SJCRH30 (cell line): ENCODE results near the gene UBE2I. TPM values are rescaled to one million over a fixed set of nuclear protein-coding genes. Genes with fewer than 3 reads are reported as not detected.
A peak's percentile ranks its signal among the peaks of the same experiment; 100 is the strongest.

Experiments used
- DNase-seq, 2 experiments: peaks; one replicate each; pipeline ENCODE4 v3.0.0-alpha.2; 2015 to 2020
- H3K27ac ChIP-seq: fragments of 250-450 bp; sonication (Bioruptor Pico); 2 replicates; pipeline ENCODE4 v1.5.1; 2020; ENCODE audit warnings: mild to moderate bottlenecking, moderate library complexity
- H3K27me3 ChIP-seq: fragments of 250-450 bp; sonication (Bioruptor Pico); 2 replicates; pipeline ENCODE4 v1.5.1; 2020; ENCODE audit warnings: mild to moderate bottlenecking, moderate library complexity
- H3K36me3 ChIP-seq: fragments of 250-450 bp; sonication (Bioruptor Pico); 2 replicates; pipeline ENCODE4 v1.5.1; 2020; ENCODE audit warnings: mild to moderate bottlenecking, moderate library complexity
- H3K4me1 ChIP-seq: fragments of 250-450 bp; sonication (Bioruptor Pico); 2 replicates; pipeline ENCODE4 v1.5.1; 2020; ENCODE audit warnings: mild to moderate bottlenecking, moderate library complexity
- H3K4me3 ChIP-seq: fragments of 250-450 bp; sonication (Bioruptor Pico); 2 replicates; pipeline ENCODE4 v1.5.1; 2020; ENCODE audit warnings: mild to moderate bottlenecking, moderate library complexity
- H3K9me3 ChIP-seq: fragments of 250-450 bp; sonication (Bioruptor Pico); replicated peaks from 2 replicates; pipeline ENCODE4 v1.5.1; 2020; ENCODE audit warnings: mild to moderate bottlenecking, moderate library complexity
- total RNA-seq: library from RNA; depleted of rRNA; stranded (reverse); fragments of >200 nt; shearing (Covaris generic); gene quantifications from 2 replicates; pipeline ENCODE4 v1.2.3, GENCODE V29; 2014

UBE2I gene
- total RNA-seq, 1 experiment from 2014 or later, result 181 TPM

DNA sequence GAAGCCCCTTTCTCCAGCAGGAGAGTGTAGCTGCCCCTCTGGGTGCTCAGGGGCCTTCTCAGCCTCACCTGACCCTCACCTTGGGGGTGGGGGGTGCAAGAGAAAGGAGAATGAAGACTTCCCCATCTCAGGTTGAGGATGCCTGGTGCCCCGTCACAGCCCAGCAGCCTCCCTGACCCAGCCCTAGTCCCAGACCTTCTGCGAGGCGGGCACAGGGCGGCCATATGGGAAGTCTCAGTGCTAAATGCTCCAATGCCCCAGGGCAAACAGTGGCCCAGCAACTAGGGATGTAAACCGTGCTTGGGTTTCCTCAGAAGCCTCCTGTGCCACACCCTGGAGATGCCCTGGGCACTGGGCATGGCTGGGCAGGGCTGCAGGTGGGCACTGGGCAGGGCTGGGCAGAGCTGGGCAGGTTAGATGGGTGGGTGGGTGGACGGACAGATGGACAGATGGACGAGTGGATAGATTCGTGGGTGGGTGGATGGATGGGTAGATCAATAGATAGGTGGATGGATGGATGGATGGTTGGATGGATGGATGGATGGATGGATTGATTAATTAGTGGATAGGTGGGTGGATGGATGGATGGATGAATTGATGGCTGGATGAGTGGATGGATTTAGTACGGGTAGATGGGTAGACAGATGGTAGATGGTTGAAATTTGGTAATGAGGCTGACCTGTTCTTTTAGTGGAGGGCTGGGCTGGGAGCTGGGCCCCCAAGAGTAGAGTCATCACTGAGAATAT lies 36.8 kb upstream of the UBE2I start:
- H3K9me3 ChIP-seq, result no peaks in the 10 kb centered on the region
- no peaks in the 10 kb centered on the region for H3K36me3 ChIP-seq
- no peak overlapping the region for H3K27ac ChIP-seq
- H3K4me3 ChIP-seq, result no peak overlapping the region
- H3K27me3 ChIP-seq, result peaks cover 32% of the 10 kb centered on the region
- no peak for DNase-seq
- H3K4me1 ChIP-seq, result peaks cover 15% of the 10 kb centered on the region

- H3K4me1 ChIP-seq, result peaks cover 24% of the 10 kb centered on the region
- no peak overlapping the region for H3K27ac ChIP-seq
- H3K36me3 ChIP-seq, result no peaks in the 10 kb centered on the region
- peak in 1 of 2 experiments; percentile 2 for DNase-seq
- H3K9me3 ChIP-seq, result no peaks in the 10 kb centered on the region
- H3K27me3 ChIP-seq, result peaks cover 41% of the 10 kb centered on the region
- H3K4me3 ChIP-seq, result no peak overlapping the region
Measured at GRCh38 chr16:1273816-1274215, 35.6 kb upstream of the UBE2I start.

- H3K27me3 ChIP-seq, result peaks cover 51% of the 10 kb centered on the region
- H3K4me3 ChIP-seq, result no peak overlapping the region
- no peak overlapping the region for H3K27ac ChIP-seq
- no peaks in the 10 kb centered on the region for H3K36me3 ChIP-seq
- H3K9me3 ChIP-seq, result no peaks in the 10 kb centered on the region
- peaks cover 27% of the 10 kb centered on the region for H3K4me1 ChIP-seq
- DNase-seq, result no peak
Measured at GRCh38 chr16:1274767-1275166, 34.7 kb upstream of the UBE2I start.

DNA sequence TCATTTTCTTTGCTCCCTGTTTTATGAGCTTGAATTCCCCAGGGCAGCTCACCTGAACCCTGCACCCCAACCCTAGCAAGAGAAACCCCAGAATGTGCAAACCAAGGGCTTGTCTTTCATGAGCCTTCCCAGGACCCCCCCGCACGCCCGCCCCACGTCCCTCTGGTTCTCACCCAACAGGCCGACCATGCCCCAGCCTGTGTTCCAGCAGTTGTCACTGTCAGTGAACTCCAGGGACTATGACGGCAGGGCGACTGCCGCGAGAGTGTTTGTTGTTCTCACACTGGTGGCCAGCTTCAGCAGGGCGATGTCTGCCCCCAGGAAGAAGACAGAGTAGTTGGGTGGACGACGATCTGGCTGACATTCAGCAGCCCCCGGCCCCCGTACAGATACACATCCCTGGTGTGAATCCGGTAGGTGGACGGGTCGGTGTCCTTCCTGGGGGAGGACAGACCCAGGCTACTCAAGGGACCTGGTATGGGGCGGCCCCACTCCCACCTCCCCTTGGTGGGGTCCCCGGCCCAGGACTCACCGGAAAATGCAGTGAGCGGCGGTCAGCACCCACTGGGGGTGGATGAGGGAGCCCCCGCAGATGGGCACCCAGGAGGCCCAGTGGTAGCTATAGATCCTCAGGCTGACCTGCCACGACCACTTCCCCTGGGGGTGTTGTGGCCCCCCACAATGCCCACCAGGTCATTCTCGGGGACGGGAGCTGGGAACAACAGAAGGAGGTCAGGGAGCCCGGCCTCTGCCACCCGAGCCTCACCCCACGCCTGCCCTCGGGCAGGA lies 33.5 kb upstream of the UBE2I start:
- Histone ChIP-seq H3K27me3 (peaks cover 53% of the 10 kb centered on the region), H3K4me3 (peak overlapping the region; percentile 14; the same call in 1 of the 2 replicates), H3K36me3 (no peaks in the 10 kb centered on the region), H3K4me1 (peaks cover 27% of the 10 kb centered on the region), H3K27ac (no peak overlapping the region), H3K9me3 (no peaks in the 10 kb centered on the region)
- DNase-seq, result peak; percentile 72 to 83

DNA sequence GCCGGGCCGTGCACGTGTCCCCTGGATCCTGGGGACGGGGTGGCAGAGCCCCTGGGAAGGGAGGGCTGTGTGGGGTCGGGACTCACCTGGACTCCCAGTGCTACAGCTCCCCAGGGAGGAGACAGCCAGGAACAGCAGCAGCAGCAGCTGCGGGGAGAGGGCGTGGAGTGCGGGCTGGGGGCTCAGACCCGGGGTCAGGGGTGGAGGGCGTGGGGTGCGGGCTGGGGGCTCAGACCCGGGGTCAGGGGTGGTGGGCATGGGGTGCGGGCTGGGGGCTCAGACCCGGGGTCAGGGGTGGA lies 32.9 kb upstream of the UBE2I start:
- Histone ChIP-seq H3K27me3 (peaks cover 57% of the 10 kb centered on the region), H3K27ac (no peak overlapping the region), H3K36me3 (no peaks in the 10 kb centered on the region), H3K9me3 (no peaks in the 10 kb centered on the region), H3K4me1 (peaks cover 27% of the 10 kb centered on the region), H3K4me3 (no peak overlapping the region)
- DNase-seq, result no peak

GRCh38 chr16:1277151-1277598 lies 32.3 kb upstream of the UBE2I start:
- Histone ChIP-seq H3K4me1 (peaks cover 25% of the 10 kb centered on the region), H3K9me3 (no peaks in the 10 kb centered on the region), H3K27ac (no peak overlapping the region), H3K36me3 (no peaks in the 10 kb centered on the region), H3K4me3 (no peak overlapping the region), H3K27me3 (peaks cover 63% of the 10 kb centered on the region)
- DNase-seq, result no peak

GRCh38 chr16:1277617-1278282 lies 31.7 kb upstream of the UBE2I start:
- Histone ChIP-seq H3K27me3 (peaks cover 64% of the 10 kb centered on the region), H3K4me1 (peaks cover 23% of the 10 kb centered on the region)
- peak; percentile 6 to 27 for DNase-seq

GRCh38 chr16:1278477-1278876 lies 31.0 kb upstream of the UBE2I start:
- DNase-seq, result peak; percentile 45 to 54

More at GRCh38 chr16:1277617-1278282, 31.7 kb upstream of the UBE2I start:
- Histone ChIP-seq H3K4me3 (no peak overlapping the region), H3K9me3 (no peaks in the 10 kb centered on the region), H3K27ac (no peak overlapping the region), H3K36me3 (no peaks in the 10 kb centered on the region)

DNA sequence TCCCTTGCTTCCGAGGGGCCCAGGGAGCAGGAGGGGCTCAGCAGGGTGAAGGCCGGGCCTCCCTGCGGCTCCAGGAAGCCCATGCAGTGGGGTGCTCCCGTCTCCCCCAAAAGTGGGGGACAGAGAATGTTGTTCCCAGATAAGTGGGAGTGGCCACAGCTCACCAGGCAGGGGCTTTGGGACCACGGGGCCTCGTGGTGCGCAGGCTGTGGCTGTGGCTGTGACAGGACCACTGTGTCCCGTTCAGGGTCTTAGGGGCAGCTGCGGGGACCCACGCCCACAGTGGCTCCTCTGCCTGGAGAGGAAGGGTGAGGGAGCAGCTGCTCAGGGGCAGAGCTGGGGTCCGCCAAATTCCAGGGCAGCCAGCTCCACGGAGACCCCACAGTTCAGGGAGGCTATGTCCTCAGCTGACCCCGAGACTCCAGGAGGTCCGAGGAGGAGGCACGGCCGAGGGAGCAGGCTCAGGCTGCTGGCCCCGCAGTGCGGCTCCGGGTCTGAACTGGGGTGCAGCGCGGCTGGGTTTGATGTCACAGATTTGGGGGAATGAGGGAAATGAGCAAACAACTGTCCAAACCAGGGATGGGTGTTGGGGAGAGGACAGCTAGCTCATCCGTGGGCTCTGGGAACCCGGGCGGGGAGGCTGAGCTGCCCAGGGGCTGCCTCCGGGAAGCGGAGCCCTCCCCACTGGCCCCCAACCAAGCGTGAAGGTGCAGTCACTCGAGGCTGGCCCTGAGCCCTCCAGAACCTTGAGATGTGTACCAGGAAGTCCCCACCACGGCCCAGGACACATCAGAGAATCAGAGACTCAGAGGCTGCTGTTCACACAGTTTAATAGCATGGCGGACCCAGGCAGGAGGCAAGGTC lies 30.1 kb upstream of the UBE2I start:
- Histone ChIP-seq H3K4me3 (no peak overlapping the region), H3K36me3 (no peaks in the 10 kb centered on the region), H3K27me3 (peaks cover 77% of the 10 kb centered on the region), H3K27ac (no peak overlapping the region), H3K4me1 (peaks cover 35% of the 10 kb centered on the region), H3K9me3 (no peaks in the 10 kb centered on the region)
- DNase-seq, result no peak

More at GRCh38 chr16:1278477-1278876, 31.0 kb upstream of the UBE2I start:
- Histone ChIP-seq H3K36me3 (no peaks in the 10 kb centered on the region), H3K4me3 (no peak overlapping the region), H3K9me3 (no peaks in the 10 kb centered on the region), H3K27ac (no peak overlapping the region), H3K27me3 (peaks cover 72% of the 10 kb centered on the region), H3K4me1 (peaks cover 26% of the 10 kb centered on the region)

- DNase-seq, result no peak
- no peak overlapping the region for H3K4me3 ChIP-seq
- H3K4me1 ChIP-seq, result peaks cover 35% of the 10 kb centered on the region
- no peaks in the 10 kb centered on the region for H3K36me3 ChIP-seq
- peaks cover 80% of the 10 kb centered on the region for H3K27me3 ChIP-seq
- H3K27ac ChIP-seq, result no peak overlapping the region
- H3K9me3 ChIP-seq, result no peaks in the 10 kb centered on the region
Measured at GRCh38 chr16:1279945-1280589, 29.4 kb upstream of the UBE2I start.

DNA sequence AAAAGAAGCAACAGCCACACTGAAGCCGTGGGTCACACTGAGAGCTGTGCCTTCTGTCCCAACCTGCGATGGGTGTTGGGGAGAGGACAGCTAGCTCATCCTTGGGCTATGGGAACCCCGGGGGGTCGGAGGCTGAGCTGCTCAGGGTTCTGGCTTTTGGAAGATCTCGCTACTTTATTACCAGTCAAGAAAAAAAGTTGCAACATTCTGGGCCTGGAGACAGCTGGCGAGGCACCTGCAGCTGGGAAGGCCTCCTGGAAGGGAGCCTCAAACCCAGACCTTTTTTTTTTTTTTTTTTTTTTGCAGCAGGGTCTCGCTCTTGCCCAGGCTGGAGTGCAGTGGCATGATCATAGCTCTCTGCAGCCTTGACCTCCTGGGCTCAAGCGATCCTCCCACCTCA lies 28.7 kb upstream of the UBE2I start:
- no peak overlapping the region for H3K4me3 ChIP-seq
- DNase-seq, result no peak
- H3K9me3 ChIP-seq, result no peaks in the 10 kb centered on the region
- H3K27me3 ChIP-seq, result peaks cover 80% of the 10 kb centered on the region
- H3K27ac ChIP-seq, result no peak overlapping the region
- H3K36me3 ChIP-seq, result no peaks in the 10 kb centered on the region
- H3K4me1 ChIP-seq, result peaks cover 31% of the 10 kb centered on the region

- H3K4me1 ChIP-seq, result peaks cover 24% of the 10 kb centered on the region
- no peaks in the 10 kb centered on the region for H3K36me3 ChIP-seq
- DNase-seq, result no peak
- no peak overlapping the region for H3K4me3 ChIP-seq
- H3K9me3 ChIP-seq, result no peaks in the 10 kb centered on the region
- H3K27me3 ChIP-seq, result peaks cover 80% of the 10 kb centered on the region
- H3K27ac ChIP-seq, result no peak overlapping the region
Measured at GRCh38 chr16:1281517-1281916, 27.9 kb upstream of the UBE2I start.

DNA sequence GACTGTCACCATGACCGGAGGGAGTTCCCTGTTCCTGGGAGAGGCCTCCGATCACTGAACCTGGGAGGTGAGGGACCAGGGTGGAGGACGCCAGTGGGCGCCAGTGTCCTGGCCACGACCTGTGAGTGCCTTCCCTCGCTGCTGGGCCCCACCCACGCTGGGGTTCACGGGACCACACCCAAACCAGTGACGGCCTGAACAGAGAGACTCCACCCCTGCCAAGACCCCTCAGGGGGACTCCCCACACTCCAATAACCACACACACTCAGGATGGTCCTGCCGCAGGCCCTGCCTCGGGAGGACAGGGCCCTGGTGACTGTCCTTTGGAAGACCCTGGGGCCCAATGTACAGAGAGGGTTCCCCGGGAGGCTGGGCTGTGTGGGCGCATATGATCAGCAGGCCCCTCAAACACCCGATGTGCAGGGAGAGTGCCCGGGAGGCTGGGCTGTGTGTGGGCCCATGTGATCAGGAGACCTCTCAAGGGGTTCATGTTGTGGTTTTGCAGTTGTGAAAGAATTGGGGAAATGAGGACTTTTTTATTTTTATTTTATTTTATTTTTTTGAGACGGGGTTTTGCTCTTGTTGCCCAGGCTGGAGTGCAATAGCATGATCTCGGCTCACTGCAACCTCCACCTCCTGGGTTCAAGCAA lies 27.0 kb upstream of the UBE2I start:
- Histone ChIP-seq H3K27me3 (peaks cover 74% of the 10 kb centered on the region), H3K9me3 (no peaks in the 10 kb centered on the region), H3K27ac (no peak overlapping the region), H3K4me3 (no peak overlapping the region), H3K4me1 (peaks cover 24% of the 10 kb centered on the region), H3K36me3 (no peaks in the 10 kb centered on the region)
- no peak for DNase-seq
